ENCODE data around the gene SERPINE1.

Gene SERPINE1

GRCh38 chr7:101172005-101172853 is 45.3 kb downstream of the SERPINE1 start:
- H3K27me3 Mint-ChIP-seq: peaks cover 93% of the 10 kb centered on the region
- no peak for DNase-seq
- H3K36me3 Mint-ChIP-seq (ENCODE audit: low read depth): no peaks in the 10 kb centered on the region
- no peaks in the 10 kb centered on the region for H3K9me3 Mint-ChIP-seq
- peaks cover 61% of the 10 kb centered on the region for H3K4me1 Mint-ChIP-seq (ENCODE audit: low read depth)
- peak overlapping the region; percentile 8 for H3K4me3 Mint-ChIP-seq
- H3K27ac Mint-ChIP-seq: no peak overlapping the region

DNA sequence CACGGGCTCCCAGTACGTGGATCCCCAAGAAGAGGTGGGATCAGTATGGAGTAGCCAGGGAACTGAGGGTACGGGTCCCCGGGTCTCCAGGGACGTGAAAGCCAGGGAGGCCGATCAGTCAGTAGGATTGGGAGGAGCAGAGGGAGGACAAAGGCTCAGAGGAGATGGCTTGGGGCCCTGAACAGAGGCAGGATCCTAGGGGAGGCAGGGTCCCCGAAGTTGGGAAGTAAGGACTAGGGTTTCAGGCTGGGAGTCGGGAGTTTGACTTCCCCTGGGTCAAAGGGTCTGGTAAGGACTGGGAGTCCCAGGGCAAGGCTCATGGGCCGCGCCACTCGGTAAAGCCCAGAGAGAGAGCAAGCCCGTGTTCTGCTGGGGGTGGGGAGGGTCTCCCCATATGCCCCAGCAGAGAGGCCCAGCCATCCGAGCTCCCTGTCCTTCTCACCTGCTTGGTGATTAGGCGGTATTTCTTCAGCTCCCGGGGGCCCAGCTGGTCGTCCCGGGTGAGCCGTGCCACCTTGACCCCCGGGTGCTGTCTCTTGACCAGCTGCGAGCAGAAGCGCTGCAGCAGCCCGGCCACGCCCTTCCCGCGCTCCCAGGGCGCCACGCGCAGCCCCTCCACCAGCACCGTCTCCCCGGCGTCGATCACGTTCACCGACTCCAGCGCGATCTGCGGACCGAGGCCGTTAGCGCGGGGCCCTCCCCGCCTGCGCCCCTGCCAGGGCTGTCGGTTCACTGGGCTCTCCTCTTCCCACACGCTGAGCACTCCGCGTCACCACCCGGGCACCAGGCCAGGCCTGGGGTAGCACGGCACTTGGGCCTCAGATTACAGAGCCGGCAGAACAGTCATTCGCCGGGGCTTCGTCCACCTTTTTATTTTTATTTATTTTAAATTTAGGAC is 46.2 kb downstream of the SERPINE1 start:
- no peaks in the 10 kb centered on the region for H3K36me3 Mint-ChIP-seq (ENCODE audit: low read depth)
- peaks cover 93% of the 10 kb centered on the region for H3K27me3 Mint-ChIP-seq
- no peaks in the 10 kb centered on the region for H3K9me3 Mint-ChIP-seq
- no peak overlapping the region for H3K27ac Mint-ChIP-seq
- DNase-seq: no peak
- no peak overlapping the region for H3K4me3 Mint-ChIP-seq
- H3K4me1 Mint-ChIP-seq (ENCODE audit: low read depth): peaks cover 56% of the 10 kb centered on the region

GRCh38 chr7:101173752-101174244 is 46.9 kb downstream of the SERPINE1 start:
- peak; percentile 84 for DNase-seq
- Mint-ChIP-seq H3K4me3 (peak overlapping the region; percentile 26), H3K36me3 (ENCODE audit: low read depth) (no peaks in the 10 kb centered on the region), H3K27ac (no peak overlapping the region), H3K4me1 (ENCODE audit: low read depth) (peaks cover 50% of the 10 kb centered on the region), H3K27me3 (peaks cover 90% of the 10 kb centered on the region), H3K9me3 (no peaks in the 10 kb centered on the region)

DNA sequence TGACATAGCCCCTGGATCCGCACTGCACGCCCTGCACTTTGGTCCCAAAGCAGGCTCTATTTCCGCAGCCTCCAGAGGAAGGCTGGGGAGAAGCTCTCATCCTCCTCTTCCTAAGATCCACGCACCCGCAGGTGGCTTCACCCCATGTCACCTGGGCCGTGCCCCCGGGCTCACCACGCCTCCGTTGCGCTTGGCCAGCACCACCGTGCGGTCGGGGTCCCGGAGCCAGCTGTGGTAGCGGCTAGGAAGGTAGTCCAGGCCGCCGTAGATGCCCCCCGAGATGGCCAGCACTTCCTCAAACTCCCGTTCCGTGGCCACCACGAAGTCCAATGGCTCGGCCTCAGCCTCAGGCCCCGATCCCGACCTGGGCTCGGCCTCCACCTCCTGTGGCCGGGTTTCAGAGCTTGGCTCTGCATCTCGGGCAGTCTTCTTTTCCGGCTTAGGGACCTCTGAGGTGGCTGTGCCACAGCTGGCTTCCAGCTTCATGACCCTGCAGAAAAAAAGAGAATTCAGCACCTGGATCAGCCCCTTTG is 47.5 kb downstream of the SERPINE1 start:
- Mint-ChIP-seq H3K4me1 (ENCODE audit: low read depth) (peaks cover 49% of the 10 kb centered on the region), H3K27ac (no peak overlapping the region), H3K4me3 (peak overlapping the region; percentile 26), H3K36me3 (ENCODE audit: low read depth) (no peaks in the 10 kb centered on the region), H3K9me3 (no peaks in the 10 kb centered on the region), H3K27me3 (peaks cover 90% of the 10 kb centered on the region)
- DNase-seq: no peak

- Mint-ChIP-seq H3K4me1 (ENCODE audit: low read depth) (peaks cover 43% of the 10 kb centered on the region), H3K9me3 (no peaks in the 10 kb centered on the region), H3K27me3 (peaks cover 84% of the 10 kb centered on the region), H3K4me3 (no peak overlapping the region), H3K27ac (no peak overlapping the region), H3K36me3 (ENCODE audit: low read depth) (no peaks in the 10 kb centered on the region)
- no peak for DNase-seq
Measured at GRCh38 chr7:101175664-101176063, 48.8 kb downstream of the SERPINE1 start.

DNA sequence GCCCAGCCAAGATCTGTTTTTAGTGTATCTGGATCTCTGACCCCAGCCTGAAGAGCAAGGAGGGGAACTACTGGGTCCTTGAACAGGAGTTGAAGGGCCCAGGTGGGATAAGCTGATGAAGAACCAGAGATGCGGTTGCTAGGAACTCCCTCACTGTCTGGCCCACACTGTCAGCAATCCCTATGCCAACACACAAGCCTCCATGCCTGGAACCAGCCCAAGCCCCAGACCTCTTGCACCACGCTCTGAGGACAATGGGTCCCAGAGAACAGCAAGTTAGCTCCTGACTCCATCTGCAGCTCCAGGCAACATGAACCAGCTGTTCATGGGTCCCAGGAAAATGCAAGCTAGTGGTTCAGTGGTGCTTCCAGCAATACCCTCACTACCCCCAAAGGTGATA is 50.7 kb downstream of the SERPINE1 start:
- Mint-ChIP-seq H3K36me3 (ENCODE audit: low read depth) (no peaks in the 10 kb centered on the region), H3K9me3 (no peaks in the 10 kb centered on the region), H3K27ac (no peak overlapping the region), H3K4me1 (ENCODE audit: low read depth) (peaks cover 30% of the 10 kb centered on the region), H3K4me3 (no peak overlapping the region), H3K27me3 (peaks cover 84% of the 10 kb centered on the region)
- DNase-seq: no peak

- DNase-seq: no peak
- Mint-ChIP-seq H3K4me3 (no peak overlapping the region), H3K36me3 (ENCODE audit: low read depth) (no peaks in the 10 kb centered on the region), H3K4me1 (ENCODE audit: low read depth) (peaks cover 18% of the 10 kb centered on the region), H3K27me3 (peaks cover 73% of the 10 kb centered on the region), H3K9me3 (no peaks in the 10 kb centered on the region), H3K27ac (no peak overlapping the region)
Measured at GRCh38 chr7:101179117-101179516, 52.2 kb downstream of the SERPINE1 start.

GRCh38 chr7:101179713-101180112 is 52.8 kb downstream of the SERPINE1 start:
- Mint-ChIP-seq H3K4me1 (ENCODE audit: low read depth) (peaks cover 13% of the 10 kb centered on the region), H3K9me3 (no peaks in the 10 kb centered on the region), H3K36me3 (ENCODE audit: low read depth) (no peaks in the 10 kb centered on the region), H3K27me3 (peaks cover 71% of the 10 kb centered on the region), H3K4me3 (no peak overlapping the region), H3K27ac (no peak overlapping the region)
- DNase-seq: no peak

- Mint-ChIP-seq H3K9me3 (no peaks in the 10 kb centered on the region), H3K36me3 (ENCODE audit: low read depth) (no peaks in the 10 kb centered on the region), H3K27me3 (peaks cover 70% of the 10 kb centered on the region), H3K4me1 (ENCODE audit: low read depth) (peaks cover 13% of the 10 kb centered on the region), H3K27ac (no peak within 1 kb of the TSS), H3K4me3 (no peak within 1 kb of the TSS)
- DNase-seq: no peak
Measured at GRCh38 chr7:101180130-101180755, 53.3 kb downstream of the SERPINE1 start, which contains the start of gene NAT16. TSS of gene NAT16 (minus strand) at chr7:101180293. CDS start at chr7:101174807, 5,486 bp downstream.

DNA sequence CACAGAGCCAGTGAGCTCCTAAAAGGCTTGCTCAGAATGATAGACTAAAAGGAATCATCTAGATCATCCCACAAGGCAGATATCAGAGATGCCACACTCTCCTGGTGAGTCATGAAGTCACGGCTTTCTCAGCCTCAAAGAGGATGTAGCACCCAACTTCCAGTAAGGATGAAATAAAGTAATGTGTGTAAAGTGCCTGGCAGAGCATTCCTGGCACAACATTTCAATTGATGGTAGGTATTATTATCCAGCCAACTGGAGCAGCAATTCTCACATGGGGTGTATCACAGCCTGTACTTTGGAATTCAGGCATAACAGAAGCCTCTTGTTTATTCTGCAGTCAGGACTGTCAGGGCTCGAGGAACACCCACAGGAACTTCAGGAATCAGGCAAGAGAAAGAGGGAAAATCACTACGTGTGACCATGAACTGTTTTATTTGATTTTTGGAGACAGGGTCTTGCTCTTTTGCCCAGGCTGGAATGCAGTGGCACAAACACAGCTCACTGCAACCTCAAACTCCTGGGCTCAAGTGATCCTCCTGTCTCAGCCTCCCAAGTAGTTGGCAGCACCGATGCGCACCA is 58.4 kb downstream of the SERPINE1 start:
- no peak for DNase-seq
- no peaks in the 10 kb centered on the region for H3K9me3 Mint-ChIP-seq
- H3K4me1 Mint-ChIP-seq (ENCODE audit: low read depth): peaks cover 6% of the 10 kb centered on the region
- H3K27ac Mint-ChIP-seq: no peak overlapping the region
- H3K36me3 Mint-ChIP-seq (ENCODE audit: low read depth): no peaks in the 10 kb centered on the region
- peaks cover 45% of the 10 kb centered on the region for H3K27me3 Mint-ChIP-seq
- no peak overlapping the region for H3K4me3 Mint-ChIP-seq

DNA sequence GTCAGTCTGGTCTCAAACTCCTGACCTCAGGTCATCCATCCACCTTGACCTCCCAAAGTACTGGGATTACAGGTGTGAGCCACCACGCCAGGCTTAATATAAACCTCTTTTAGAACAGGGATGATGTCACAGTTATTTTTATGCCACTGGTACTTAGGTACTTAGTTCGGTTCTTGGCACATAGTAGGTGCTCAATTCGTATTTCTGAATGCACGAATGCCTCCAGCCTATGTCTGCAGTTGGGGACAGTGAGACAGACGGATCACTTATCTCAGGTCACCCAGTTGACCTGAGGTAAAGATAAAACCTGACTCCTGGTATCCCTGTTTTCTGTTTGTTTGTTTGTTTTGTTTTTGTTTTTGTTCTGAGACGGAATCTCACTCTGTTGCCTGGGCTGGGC is 59.3 kb downstream of the SERPINE1 start:
- Mint-ChIP-seq H3K27me3 (peaks cover 36% of the 10 kb centered on the region), H3K9me3 (no peaks in the 10 kb centered on the region), H3K4me1 (ENCODE audit: low read depth) (peaks cover 2% of the 10 kb centered on the region), H3K4me3 (no peak overlapping the region), H3K27ac (no peak overlapping the region), H3K36me3 (ENCODE audit: low read depth) (no peaks in the 10 kb centered on the region)
- DNase-seq: no peak

GRCh38 chr7:101186844-101187428 is 60.0 kb downstream of the SERPINE1 start:
- H3K4me1 Mint-ChIP-seq (ENCODE audit: low read depth): peaks cover 2% of the 10 kb centered on the region
- DNase-seq: no peak
- H3K27me3 Mint-ChIP-seq: peaks cover 33% of the 10 kb centered on the region
- no peak overlapping the region for H3K27ac Mint-ChIP-seq
- no peaks in the 10 kb centered on the region for H3K9me3 Mint-ChIP-seq
- no peaks in the 10 kb centered on the region for H3K36me3 Mint-ChIP-seq (ENCODE audit: low read depth)
- H3K4me3 Mint-ChIP-seq: no peak overlapping the region
